GM10248 (cell line): ENCODE data around the gene MLANA.
A peak's percentile ranks its signal among the peaks of the same experiment; 100 is the strongest.

Experiments
- CTCF ChIA-PET: fragments of 300-600 bp; sonication (Branson Sonifier 250); formaldehyde crosslinking; extraction: SDS; loops from one replicate; lab custom pipeline; 2021; ENCODE audit warnings: antibody characterized with exemption; lab: Yijun Ruan, JAX
- POLR2A ChIA-PET: fragments of 350-650 bp; sonication (Branson Sonifier 250); formaldehyde crosslinking; extraction: SDS; loops from one replicate; lab custom pipeline; 2020; ENCODE audit warnings: antibody characterized with exemption; lab: Yijun Ruan, JAX
- DNase-seq: peaks from one replicate; pipeline ENCODE4 v3.0.0; 2012; ENCODE audit errors: extremely low spot score
- CTCF ChIP-seq: IDR thresholded peaks from 2 replicates; pipeline ENCODE4 v1.5.1; 2012; ENCODE audit warnings: mild to moderate bottlenecking, low read depth; ENCODE audit errors: extremely low read depth, missing control alignments, control extremely low read depth

Gene MLANA

GRCh38 chr9:5866272-5866671 is 24.4 kb upstream of the MLANA start:
- no peak for DNase-seq
- ChIA-PET POLR2A (no interaction called here), CTCF (interaction anchor here (0.8 to 2.3 kb wide), 3 partner anchors 20 to 158 kb away, joined by 3 to 18 read pairs (median 3); no protein-coding TSS in a partner anchor)
- no peak for TF ChIP-seq CTCF

- CTCF ChIA-PET: interaction anchor here (2.3 kb wide), 1 partner anchor 19 kb away, joined by 18 read pairs; no protein-coding TSS in a partner anchor
- no peak for DNase-seq
- TF ChIP-seq CTCF: no peak
- POLR2A ChIA-PET: no interaction called here
These were observed 24.0 kb upstream of the MLANA start for GRCh38 chr9:5866685-5867084.

GRCh38 chr9:5868235-5868634 is 22.5 kb upstream of the MLANA start:
- POLR2A ChIA-PET: no interaction called here

GRCh38 chr9:5869315-5870019 is 21.2 kb upstream of the MLANA start:
- CTCF ChIA-PET: interaction anchor here (0.8 to 6.7 kb wide), 10 partner anchors 10 to 185 kb away, joined by 3 to 61 read pairs (median 4); partner anchors contain the start of gene ERMP1
- POLR2A ChIA-PET: no interaction called here
- peak; percentile 52 for DNase-seq
- peak; percentile 30 for TF ChIP-seq CTCF

More at GRCh38 chr9:5868235-5868634, 22.5 kb upstream of the MLANA start:
- no peak for TF ChIP-seq CTCF
- CTCF ChIA-PET: interaction anchor here (1.1 to 6.7 kb wide), 6 partner anchors 9 to 186 kb away, joined by 5 to 61 read pairs (median 10); no protein-coding TSS in a partner anchor
- DNase-seq: no peak

- TF ChIP-seq CTCF: no peak
- no peak for DNase-seq
- ChIA-PET CTCF (interaction anchor here (0.8 to 6.7 kb wide), 10 partner anchors 10 to 185 kb away, joined by 3 to 61 read pairs (median 4); partner anchors contain the start of gene ERMP1), POLR2A (no interaction called here)
These were observed 20.7 kb upstream of the MLANA start for GRCh38 chr9:5870020-5870339.

- ChIA-PET CTCF (interaction anchor here (1.0 to 6.7 kb wide), 8 partner anchors 8 to 39 kb away, joined by 3 to 61 read pairs (median 4); partner anchors contain the start of gene ERMP1), POLR2A (no interaction called here)
- TF ChIP-seq CTCF: no peak
- no peak for DNase-seq
These were observed 20.0 kb upstream of the MLANA start for GRCh38 chr9:5870691-5871090.
